ENCODE measurements around the gene GPX6.

GPX6 gene

GRCh38 chr6:28486988-28487742 lies 28.4 kb downstream of the GPX6 start:
- TF ChIP-seq TAF1 (IDR thresholded peaks at IDR 0.05; ENCODE audit: borderline replicate concordance, insufficient read depth, low read length): no peak
- TF ChIP-seq, protein P1, sequence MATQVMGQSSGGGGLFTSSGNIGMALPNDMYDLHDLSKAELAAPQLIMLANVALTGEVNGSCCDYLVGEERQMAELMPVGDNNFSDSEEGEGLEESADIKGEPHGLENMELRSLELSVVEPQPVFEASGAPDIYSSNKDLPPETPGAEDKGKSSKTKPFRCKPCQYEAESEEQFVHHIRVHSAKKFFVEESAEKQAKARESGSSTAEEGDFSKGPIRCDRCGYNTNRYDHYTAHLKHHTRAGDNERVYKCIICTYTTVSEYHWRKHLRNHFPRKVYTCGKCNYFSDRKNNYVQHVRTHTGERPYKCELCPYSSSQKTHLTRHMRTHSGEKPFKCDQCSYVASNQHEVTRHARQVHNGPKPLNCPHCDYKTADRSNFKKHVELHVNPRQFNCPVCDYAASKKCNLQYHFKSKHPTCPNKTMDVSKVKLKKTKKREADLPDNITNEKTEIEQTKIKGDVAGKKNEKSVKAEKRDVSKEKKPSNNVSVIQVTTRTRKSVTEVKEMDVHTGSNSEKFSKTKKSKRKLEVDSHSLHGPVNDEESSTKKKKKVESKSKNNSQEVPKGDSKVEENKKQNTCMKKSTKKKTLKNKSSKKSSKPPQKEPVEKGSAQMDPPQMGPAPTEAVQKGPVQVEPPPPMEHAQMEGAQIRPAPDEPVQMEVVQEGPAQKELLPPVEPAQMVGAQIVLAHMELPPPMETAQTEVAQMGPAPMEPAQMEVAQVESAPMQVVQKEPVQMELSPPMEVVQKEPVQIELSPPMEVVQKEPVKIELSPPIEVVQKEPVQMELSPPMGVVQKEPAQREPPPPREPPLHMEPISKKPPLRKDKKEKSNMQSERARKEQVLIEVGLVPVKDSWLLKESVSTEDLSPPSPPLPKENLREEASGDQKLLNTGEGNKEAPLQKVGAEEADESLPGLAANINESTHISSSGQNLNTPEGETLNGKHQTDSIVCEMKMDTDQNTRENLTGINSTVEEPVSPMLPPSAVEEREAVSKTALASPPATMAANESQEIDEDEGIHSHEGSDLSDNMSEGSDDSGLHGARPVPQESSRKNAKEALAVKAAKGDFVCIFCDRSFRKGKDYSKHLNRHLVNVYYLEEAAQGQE (IDR thresholded peaks at IDR 0.05; ENCODE audit: insufficient read depth in 1 of 2, low read depth in 2 of 2, low read length in 2 of 2): no peak
- TF ChIP-seq POLR2AphosphoS5 (IDR thresholded peaks at IDR 0.05; ENCODE audit: low read depth, low read length): no peak
- no peak for TF ChIP-seq SIN3A (IDR thresholded peaks at IDR 0.05; ENCODE audit: borderline replicate concordance, insufficient read depth, low read length)

DNA sequence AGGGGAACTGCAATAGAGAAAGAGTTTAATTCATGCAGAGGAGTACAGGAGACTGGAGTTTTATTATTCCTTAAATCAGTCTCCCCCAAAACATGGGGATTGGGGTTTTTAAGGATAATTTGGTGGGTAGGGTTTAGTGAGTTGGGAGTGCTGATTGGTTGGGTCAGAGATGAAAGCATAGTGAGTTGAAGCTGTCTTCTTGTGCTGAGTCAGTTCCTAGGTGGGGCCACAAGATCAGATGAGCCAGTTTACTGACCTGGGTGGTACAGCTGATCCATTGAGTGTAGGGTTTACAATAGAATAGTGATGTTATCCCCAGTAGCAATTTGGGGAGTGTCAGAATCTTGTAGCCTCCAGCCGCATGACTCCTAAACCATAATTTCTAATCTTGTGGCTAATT lies 29.1 kb downstream of the GPX6 start:
- no peak for TF ChIP-seq POLR2AphosphoS5 (IDR thresholded peaks at IDR 0.05; ENCODE audit: low read depth, low read length)
- no peak for TF ChIP-seq SIN3A (IDR thresholded peaks at IDR 0.05; ENCODE audit: borderline replicate concordance, insufficient read depth, low read length)
- no peak for TF ChIP-seq FOXP2 (optimal IDR thresholded peaks at IDR 0.05; ENCODE audit: borderline replicate concordance, extremely low read depth, extremely low read length, insufficient read depth)
- no peak for TF ChIP-seq TAF1 (IDR thresholded peaks at IDR 0.05; ENCODE audit: borderline replicate concordance, insufficient read depth, low read length)
- TF ChIP-seq, protein P1 (IDR thresholded peaks at IDR 0.05; ENCODE audit: insufficient read depth in 1 of 2, low read depth in 2 of 2, low read length in 2 of 2): no peak

DNA sequence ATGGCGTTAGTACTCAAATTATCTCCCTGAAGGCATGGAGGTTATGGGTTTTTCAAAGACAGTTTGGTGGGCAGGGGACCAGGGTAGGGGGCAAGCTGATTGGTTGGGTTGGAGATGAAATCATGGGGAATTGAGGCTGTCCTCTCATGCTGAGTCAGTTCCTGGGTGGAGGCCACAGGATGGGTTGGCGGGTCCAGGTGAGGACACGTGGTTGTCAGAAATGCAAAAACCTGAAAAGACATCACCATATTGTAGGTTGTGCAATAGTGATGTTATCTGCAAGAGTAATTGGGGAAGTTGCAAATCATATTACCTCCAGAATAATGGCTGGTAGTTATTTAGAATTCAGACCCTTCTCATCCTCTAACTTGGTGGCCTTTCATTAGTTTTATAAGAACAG lies 30.1 kb downstream of the GPX6 start:
- TF ChIP-seq POLR2AphosphoS5 (IDR thresholded peaks at IDR 0.05; ENCODE audit: low read depth, low read length): no peak
- no peak for TF ChIP-seq SIN3A (IDR thresholded peaks at IDR 0.05; ENCODE audit: borderline replicate concordance, insufficient read depth, low read length)
- no peak for TF ChIP-seq FOXP2 (optimal IDR thresholded peaks at IDR 0.05; ENCODE audit: borderline replicate concordance, extremely low read depth, extremely low read length, insufficient read depth)
- TF ChIP-seq TAF1 (IDR thresholded peaks at IDR 0.05; ENCODE audit: borderline replicate concordance, insufficient read depth, low read length): no peak
- TF ChIP-seq, protein P1 (IDR thresholded peaks at IDR 0.05; ENCODE audit: insufficient read depth in 1 of 2, low read depth in 2 of 2, low read length in 2 of 2): no peak

- TF ChIP-seq TAF1 (IDR thresholded peaks at IDR 0.05; ENCODE audit: borderline replicate concordance, insufficient read depth, low read length): no peak
- no peak for TF ChIP-seq FOXP2 (optimal IDR thresholded peaks at IDR 0.05; ENCODE audit: borderline replicate concordance, extremely low read depth, extremely low read length, insufficient read depth)
- no peak for TF ChIP-seq POLR2AphosphoS5 (IDR thresholded peaks at IDR 0.05; ENCODE audit: low read depth, low read length)
- TF ChIP-seq SIN3A (IDR thresholded peaks at IDR 0.05; ENCODE audit: borderline replicate concordance, insufficient read depth, low read length): no peak
- TF ChIP-seq, protein P1 (IDR thresholded peaks at IDR 0.05; ENCODE audit: insufficient read depth in 1 of 2, low read depth in 2 of 2, low read length in 2 of 2): no peak
Observed at GRCh38 chr6:28480253-28480932, 35.2 kb downstream of the GPX6 start.
